Measurements from ENCODE around the gene TIGAR.

The TIGAR gene

GRCh38 chr12:4320853-4321701, at the start of gene TIGAR:
Gene TIGAR, plus strand, starts transcription at chr12:4321213. Its CDS starts 59 bp downstream, at chr12:4321272.
- peak; percentile 82 to 88 for DNase-seq

DNA sequence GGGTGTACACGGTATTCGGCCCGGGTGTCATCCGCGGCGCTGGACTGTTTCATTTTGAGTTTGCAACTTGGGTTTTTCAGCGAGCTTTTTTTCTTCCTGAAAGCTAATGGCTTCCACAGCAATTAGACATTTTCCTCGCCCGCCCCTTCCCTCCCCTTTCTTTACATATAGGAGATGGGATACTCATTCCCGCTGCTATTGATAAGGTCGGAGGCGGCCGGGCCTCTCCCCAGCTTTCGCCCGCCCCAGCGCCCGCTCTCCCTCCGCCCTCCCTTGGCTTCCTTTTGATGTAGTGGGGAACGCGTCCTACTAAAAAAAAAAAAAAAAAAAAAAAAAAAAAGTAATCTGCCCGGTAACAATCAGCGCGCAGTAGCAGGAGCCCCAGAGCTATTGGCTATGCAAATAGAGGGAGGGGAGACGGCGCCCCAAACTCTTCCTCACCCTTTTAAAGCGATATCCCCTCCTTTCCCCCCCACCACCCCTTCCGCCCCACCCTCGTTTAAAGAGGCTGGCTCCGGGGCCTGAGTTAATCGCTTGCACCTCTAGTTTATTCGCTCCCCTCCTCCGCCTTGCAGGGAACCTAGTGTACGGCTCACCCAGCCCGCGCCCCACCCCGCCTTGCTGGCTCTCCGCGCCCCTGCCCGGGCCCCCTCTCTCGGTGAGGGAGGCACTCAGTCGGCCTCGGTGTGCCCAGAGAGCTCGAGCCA, 49.1 kb upstream of the TIGAR start:
- DNase-seq: peak; percentile 89 to 91

DNA sequence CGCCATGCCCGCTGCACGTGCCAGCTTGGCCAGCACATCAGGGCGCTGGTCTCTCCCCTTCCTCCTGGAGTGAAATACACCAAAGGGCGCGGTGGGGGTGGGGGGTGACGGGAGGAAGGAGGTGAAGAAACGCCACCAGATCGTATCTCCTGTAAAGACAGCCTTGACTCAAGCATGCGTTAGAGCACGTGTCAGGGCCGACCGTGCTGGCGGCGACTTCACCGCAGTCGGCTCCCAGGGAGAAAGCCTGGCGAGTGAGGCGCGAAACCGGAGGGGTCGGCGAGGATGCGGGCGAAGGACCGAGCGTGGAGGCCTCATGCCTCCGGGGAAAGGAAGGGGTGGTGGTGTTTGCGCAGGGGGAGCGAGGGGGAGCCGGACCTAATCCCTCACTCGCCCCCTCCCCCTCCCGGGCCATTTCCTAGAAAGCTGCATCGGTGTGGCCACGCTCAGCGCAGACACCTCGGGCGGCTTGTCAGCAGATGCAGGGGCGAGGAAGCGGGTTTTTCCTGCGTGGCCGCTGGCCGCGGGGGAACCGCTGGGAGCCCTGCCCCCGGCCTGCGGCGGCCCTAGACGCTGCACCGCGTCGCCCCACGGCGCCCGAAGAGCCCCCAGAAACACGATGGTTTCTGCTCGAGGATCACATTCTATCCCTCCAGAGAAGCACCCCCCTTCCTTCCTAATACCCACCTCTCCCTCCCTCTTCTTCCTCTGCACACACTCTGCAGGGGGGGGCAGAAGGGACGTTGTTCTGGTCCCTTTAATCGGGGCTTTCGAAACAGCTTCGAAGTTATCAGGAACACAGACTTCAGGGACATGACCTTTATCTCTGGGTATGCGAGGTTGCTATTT, 48.4 kb upstream of the TIGAR start:
- DNase-seq: peak; percentile 65 to 75

DNA sequence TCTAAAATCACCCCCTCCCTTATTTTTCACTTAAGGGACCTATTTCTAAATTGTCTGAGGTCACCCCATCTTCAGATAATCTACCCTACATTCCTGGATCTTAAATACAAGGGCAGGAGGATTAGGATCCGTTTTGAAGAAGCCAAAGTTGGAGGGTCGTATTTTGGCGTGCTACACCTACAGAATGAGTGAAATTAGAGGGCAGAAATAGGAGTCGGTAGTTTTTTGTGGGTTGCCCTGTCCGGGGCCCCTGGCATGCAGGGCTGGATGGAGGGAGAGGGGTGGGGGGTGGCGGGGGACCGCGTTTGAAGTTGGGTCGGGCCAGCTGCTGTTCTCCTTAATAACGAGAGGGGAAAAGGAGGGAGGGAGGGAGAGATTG, 47.8 kb upstream of the TIGAR start:
- no peak for DNase-seq

- peak; percentile 75 to 82 for DNase-seq
Measured at GRCh38 chr12:4273652-4274395, 47.2 kb upstream of the TIGAR start, which contains the start of gene CCND2. Gene CCND2, plus strand, starts transcription at chr12:4273762. Its CDS starts 279 bp downstream, at chr12:4274041.

DNA sequence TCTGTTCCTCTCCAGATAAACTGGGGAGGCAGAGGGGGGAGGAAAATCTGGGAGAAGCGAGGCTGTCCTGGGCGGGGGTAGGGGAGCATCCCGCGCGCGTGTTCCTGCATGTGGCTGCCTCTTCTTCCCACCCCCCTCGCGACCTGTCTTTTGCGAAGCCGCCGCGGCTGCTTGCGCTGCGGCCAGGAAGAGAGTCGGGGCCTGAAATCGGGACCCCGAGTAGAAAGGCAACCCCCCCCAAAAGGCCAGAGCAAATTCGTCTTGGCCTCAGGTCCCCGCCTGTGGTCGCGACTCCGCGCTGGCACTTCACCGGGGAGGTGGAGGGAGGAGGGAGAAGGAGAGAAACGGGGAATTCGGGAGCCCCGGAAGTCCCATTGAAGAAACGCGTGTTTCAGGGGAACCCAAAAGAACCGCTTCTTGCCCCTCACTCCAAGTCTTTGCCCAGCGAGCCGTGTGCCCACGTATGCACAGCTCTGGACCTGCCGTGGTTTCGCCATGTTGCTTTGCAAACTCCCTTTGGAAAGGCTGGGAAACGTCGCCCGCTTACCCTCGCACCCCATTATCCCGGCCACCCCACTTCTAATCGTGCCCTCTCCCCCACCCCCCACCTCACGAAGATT, 46.5 kb upstream of the TIGAR start:
- peak; percentile 38 to 47 for DNase-seq

- no peak for DNase-seq
Measured at GRCh38 chr12:4275016-4275869, 45.8 kb upstream of the TIGAR start.

DNA sequence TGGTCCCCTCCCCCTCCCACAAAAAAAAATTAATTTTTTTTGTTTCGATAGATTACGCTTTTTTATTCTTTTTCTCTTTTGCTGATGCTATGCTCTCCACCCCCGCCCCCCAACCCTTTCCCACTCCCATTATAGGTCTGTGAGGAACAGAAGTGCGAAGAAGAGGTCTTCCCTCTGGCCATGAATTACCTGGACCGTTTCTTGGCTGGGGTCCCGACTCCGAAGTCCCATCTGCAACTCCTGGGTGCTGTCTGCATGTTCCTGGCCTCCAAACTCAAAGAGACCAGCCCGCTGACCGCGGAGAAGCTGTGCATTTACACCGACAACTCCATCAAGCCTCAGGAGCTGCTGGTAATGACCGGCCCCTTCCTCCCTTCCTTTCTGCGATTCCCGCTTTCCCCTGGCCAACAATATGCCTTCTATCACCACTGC, 45.1 kb upstream of the TIGAR start:
- DNase-seq: no peak

- DNase-seq: peak; percentile 85 to 89
Measured at GRCh38 chr12:4276524-4277204, 44.3 kb upstream of the TIGAR start.

DNA sequence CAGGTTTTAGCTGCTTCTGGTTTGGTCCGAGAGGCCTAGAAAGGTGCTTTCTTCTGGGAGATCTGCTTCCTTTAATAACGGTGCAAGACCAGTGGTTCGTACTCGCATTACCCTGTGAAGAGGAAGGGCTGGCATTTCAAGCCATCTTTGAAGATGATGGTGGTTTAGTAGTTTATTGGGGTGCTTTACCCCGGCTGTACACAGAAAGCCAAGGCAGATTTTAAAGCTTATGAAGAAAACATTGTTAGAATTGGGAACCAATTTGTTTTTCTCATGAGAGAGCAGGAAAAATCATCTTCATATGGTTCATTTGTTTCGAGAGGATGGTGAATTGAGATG, 43.8 kb upstream of the TIGAR start:
- no peak for DNase-seq

GRCh38 chr12:4277857-4278256, 43.2 kb upstream of the TIGAR start:
- no peak for DNase-seq

- no peak for DNase-seq
Measured at GRCh38 chr12:4278329-4279197, 42.5 kb upstream of the TIGAR start.

GRCh38 chr12:4279198-4279690, 41.8 kb upstream of the TIGAR start:
- no peak for DNase-seq

GRCh38 chr12:4280351-4281163, 40.5 kb upstream of the TIGAR start:
- DNase-seq: no peak

DNA sequence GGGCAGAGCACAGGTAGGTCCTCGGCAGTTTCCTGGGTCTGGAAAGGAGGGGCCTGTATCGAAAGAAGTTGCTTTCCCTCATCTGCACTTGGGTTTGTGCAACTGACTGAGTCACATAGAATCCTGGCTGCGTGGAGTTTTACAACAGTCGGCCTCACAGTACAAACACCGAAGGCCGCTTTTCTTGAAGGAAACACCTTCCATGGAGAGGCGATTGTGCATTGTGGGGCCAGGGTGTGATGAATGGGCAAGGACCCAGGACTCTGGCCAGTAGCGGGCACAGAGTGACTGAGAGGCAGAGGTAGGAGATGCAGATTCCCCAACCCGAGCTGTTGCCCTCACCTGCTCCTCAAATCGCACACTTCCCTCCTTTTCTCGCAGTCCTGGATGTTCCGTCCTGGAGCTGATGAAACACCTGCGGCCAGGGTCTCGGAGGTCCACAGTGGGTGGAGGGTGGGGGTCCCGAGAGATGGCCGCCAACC, 39.8 kb upstream of the TIGAR start:
- no peak for DNase-seq

DNA sequence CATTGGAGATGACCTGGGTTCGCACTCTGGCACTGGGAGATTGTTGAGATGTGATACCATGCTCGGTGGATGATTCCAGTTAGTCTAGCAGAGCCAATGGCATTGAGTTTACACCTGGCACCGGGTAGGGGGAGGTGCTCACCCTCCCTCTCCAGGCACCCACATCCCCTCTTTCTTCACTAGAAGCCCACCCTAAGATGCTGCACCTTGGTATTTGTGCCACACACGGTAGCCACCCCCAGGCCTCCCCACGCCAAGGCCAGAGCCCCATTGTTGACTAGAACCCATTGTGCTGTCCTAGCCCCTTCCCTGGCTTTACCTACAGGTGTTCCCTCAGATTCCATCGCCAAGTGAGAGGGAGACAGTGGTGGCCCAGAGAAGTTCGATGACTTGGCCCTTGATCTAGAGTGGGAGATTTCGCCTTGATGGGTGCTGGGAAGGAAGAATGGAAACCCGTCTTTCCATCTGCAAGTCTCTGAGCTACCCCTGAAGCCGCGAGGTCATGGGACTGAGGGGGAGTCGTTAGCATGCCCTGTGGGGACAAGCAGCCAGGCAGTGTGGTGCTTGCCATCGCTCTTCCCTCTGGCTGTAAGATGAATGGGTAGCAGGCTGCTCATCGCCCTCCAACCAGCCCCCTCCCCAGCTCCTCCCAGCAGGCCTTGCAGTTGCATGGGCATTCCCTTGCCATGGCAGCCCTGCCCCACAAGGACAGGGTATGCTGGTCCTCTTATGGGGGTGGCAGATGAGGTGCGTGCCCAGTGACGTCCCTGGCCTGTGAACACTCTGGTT, 38.7 kb upstream of the TIGAR start:
- DNase-seq: no peak

DNA sequence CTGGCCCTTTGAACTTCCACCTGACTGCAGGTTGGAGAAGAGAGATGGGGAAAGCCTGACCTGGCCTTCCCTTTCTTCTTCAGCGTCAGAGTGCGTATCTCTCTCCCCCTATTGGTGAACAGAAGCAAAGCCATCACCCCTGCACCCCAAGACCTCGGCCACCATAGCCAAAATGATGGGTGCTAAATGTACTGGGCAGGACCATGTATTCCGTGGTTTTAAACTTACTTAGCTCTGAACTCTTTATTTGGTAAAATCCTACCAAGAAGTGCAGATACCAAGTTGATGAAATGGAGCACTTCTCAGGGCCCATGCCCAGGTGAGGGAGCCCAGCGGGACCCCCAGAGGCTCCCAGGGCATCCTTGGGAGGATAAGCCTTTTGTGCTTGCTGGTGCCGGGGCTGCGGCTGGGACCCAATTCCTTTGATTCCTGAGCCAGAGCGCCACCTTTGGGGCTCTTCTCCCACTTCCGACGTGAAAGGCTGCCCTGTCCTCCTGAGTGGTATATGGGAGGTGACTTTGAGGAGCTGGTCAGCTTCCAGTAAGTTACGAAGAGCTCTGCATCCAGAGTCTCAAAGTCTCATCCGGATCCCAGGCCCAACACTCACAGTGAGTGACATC, 38.0 kb upstream of the TIGAR start:
- DNase-seq: no peak
